Measurements from ENCODE around the gene TXNL4A.

DNA sequence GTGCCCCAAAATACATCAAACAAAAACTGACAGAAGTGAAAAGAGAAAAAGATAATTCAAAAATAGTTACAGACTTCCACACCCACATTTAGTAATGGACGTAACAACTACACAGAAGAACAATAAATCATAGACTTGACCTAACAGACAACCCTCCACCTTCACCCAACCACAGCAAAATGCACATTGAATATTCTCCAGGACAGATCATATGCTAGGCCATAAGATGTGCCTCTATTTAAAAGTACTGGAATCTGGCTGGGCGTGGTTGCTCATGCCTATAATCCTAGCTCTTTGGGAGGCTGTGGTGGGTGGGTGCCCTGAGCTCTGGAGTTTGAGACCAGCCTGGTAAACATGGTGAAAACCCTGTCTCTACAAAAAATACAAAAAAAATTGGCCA, 56.9 kb downstream of the TXNL4A start:
- TF ChIP-seq, protein P1, sequence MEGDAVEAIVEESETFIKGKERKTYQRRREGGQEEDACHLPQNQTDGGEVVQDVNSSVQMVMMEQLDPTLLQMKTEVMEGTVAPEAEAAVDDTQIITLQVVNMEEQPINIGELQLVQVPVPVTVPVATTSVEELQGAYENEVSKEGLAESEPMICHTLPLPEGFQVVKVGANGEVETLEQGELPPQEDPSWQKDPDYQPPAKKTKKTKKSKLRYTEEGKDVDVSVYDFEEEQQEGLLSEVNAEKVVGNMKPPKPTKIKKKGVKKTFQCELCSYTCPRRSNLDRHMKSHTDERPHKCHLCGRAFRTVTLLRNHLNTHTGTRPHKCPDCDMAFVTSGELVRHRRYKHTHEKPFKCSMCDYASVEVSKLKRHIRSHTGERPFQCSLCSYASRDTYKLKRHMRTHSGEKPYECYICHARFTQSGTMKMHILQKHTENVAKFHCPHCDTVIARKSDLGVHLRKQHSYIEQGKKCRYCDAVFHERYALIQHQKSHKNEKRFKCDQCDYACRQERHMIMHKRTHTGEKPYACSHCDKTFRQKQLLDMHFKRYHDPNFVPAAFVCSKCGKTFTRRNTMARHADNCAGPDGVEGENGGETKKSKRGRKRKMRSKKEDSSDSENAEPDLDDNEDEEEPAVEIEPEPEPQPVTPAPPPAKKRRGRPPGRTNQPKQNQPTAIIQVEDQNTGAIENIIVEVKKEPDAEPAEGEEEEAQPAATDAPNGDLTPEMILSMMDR (conservative IDR thresholded peaks at IDR 0.05 in 1 of 2, IDR thresholded peaks at IDR 0.05 in 1 of 2; ENCODE audit: extremely low read depth in 1 of 2, insufficient read depth in 1 of 2, low read depth in 1 of 2, low read length in 2 of 2) = no peak
- TF ChIP-seq EZH2 (IDR thresholded peaks at IDR 0.05; ENCODE audit: borderline replicate concordance, low read length) = no peak

All from mammary epithelial cell (primary cell).